Activated CD8-positive, alpha-beta memory T cell treated with anti-CD3 and anti-CD28 coated beads, Interleukin-2, amount 50 U/mL, for 48 hours (primary cell): Measurements from ENCODE around the gene ATOSA.

ENCODE experiments used
- DNase-seq: peaks from one replicate; pipeline ENCODE4 v3.0.0-alpha.2; 2020

Gene ATOSA

DNA sequence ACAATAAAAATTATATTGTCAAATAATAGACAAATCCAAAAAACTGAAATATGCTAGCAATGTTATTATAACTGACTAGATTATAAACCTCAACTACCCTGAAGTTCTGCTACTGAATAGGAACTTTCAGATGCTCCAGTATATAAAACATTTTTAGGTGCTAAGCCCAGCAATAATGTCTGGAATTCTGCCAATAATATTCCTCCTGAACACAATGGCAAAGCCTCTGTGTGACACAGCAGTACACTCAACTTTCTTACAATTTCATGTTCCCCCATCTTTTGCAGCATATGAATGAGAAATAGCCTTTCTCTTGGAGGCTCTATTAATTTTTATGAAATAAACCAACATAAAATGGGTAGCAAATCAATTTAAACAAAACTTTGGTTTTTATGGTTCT is 29.5 kb downstream of the ATOSA start:
- DNase-seq: no peak

DNA sequence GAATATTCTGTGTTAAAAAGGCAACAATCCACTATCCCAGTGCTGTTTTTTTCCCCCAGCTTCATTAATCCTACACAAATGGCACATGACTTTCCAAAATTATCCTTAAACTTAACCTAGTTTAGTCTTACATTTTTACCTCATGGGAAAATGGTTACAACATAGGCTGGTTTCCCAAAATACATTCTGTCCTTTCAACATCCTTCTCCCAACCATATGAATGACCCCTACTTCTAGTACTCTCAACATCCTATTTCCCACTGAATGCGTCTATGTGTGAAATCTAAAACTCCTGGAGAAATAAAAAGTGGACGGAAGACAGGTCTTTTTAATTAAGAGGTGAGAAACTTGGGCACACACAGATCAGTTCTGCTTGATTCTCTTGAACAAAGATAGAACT is 33.3 kb downstream of the ATOSA start:
- no peak for DNase-seq

DNA sequence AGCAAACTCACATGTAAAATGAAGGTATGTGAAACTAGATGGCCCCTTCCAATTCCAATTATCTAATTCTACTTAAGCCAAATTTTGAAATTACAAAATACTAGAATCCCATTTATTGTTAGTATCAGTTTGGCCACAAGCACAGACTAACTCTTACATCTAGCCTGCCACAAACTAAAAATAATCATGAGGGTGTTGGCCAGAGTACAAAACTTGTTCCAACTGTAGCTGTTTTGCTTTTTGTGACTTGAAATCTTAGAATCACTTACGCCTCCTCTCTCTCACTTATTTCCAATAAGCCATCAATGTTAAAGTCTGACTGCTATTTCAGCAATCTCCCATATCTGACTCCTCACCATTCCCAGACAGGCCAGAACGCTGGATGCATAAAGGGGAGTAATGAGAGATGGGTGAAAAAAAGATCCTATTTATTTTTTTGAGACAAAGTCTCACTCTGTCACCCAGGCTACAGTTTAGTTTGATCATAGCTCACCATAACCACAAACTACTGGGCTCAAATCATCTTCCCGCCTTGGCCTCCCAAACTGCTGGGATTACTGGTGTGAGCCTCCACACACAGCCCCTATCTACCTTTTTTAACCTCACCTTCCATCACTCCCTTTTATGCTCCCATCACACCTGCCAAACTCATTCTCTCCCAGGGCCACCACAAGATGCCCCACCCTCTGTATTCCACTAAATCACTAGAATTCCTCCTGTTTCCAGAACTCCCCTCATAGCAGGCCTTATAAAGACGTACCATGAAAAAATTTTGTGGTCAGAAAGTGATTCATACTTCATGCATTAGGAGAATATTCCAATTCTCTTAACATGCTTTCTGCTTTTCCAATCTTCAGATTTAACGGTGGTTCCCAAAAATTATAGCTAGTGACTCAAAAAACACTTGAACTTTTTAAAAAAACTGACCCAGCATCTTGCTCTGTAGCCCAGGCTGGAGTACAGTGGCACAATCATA is 36.5 kb downstream of the ATOSA start:
- DNase-seq: no peak

DNA sequence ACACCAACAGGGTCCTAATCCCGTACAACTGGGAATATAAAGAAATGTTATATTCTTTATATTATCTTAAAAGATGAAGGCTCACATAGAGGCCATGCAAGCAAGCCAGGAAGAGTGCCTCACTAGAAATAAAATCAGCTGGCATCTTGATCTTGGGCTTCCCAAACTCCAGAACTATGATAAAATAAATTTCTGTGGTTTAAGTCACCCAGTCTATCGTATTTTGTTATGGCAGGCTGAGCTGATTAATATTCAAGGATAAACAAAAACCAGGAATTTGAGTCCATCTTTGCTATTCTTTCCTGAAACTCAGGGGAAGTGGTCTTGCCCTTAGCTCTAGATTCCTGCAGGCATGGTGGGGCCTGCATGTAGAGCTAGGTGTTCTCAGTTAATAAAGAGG is 42.7 kb downstream of the ATOSA start:
- no peak for DNase-seq

DNA sequence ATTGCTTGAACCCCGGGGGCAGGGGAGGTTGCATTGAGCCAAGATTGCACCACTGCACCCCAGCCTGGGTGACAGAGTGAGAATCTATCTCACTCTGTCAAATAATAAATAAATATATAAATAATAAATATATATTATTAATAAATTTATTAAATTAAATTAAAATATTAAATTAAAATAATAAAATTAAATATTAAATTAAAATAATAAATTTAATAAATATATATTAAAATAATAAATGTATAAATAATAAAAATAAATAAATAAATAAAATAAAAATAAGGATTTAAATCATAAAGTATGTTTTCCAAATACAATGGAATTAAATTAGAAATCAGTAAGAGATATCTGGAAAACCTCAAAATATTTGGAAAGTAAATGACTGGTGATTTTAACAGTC is 43.3 kb downstream of the ATOSA start:
- no peak for DNase-seq
